ENCODE measurements around the gene LY9.

LY9 gene

GRCh38 chr1:160789051-160789701 lies 6.8 kb upstream of the LY9 start:
- no peaks in the 10 kb centered on the region for H4K20me1 ChIP-seq (ENCODE audit: insufficient read depth, low read length, poor library complexity, severe bottlenecking)
- no peaks in the 10 kb centered on the region for H3K9me3 ChIP-seq (ENCODE audit: insufficient read depth, low read depth, low read length)
- no peaks in the 10 kb centered on the region for H3K79me2 ChIP-seq (ENCODE audit: insufficient read depth, low read length)
- H2AFZ ChIP-seq (ENCODE audit: low read length) = no peak overlapping the region
- no peaks in the 10 kb centered on the region for H3K27me3 ChIP-seq (ENCODE audit: insufficient read depth, low read length, poor library complexity, severe bottlenecking)
- no peak for TF ChIP-seq EZH2phosphoT487 (IDR thresholded peaks at IDR 0.05; ENCODE audit: borderline replicate concordance)
- TF ChIP-seq CTCF (conservative IDR thresholded peaks at IDR 0.05; ENCODE audit: low read length) = no peak
- H3F3A ChIP-seq (ENCODE audit: low read depth) = no peaks in the 10 kb centered on the region
- H3K9ac ChIP-seq (ENCODE audit: low read depth, low read length, poor library complexity, severe bottlenecking) = no peak overlapping the region
- no peak overlapping the region for H3K4me2 ChIP-seq (ENCODE audit: low read depth, low read length, poor library complexity, severe bottlenecking)
- H3K9me2 ChIP-seq (replicated peaks; ENCODE audit: low read depth, low read length) = no peaks in the 10 kb centered on the region
- no peak overlapping the region for H3K4me3 ChIP-seq (ENCODE audit: low read length, poor library complexity, severe bottlenecking)
- peaks cover 4% of the 10 kb centered on the region for H3K4me1 ChIP-seq (ENCODE audit: insufficient read depth, low read length, poor library complexity, severe bottlenecking)
- no peaks in the 10 kb centered on the region for H3K36me3 ChIP-seq (ENCODE audit: insufficient read depth, low read length)

- Histone ChIP-seq H3K4me3 (ENCODE audit: low read length, poor library complexity, severe bottlenecking) (no peak overlapping the region), H4K20me1 (ENCODE audit: insufficient read depth, low read length, poor library complexity, severe bottlenecking) (no peaks in the 10 kb centered on the region), H2AFZ (ENCODE audit: low read length) (no peak overlapping the region), H3K9ac (ENCODE audit: low read depth, low read length, poor library complexity, severe bottlenecking) (no peak overlapping the region), H3K36me3 (ENCODE audit: insufficient read depth, low read length) (no peaks in the 10 kb centered on the region), H3F3A (ENCODE audit: low read depth) (no peaks in the 10 kb centered on the region), H3K4me2 (ENCODE audit: low read depth, low read length, poor library complexity, severe bottlenecking) (no peak overlapping the region), H3K27me3 (ENCODE audit: insufficient read depth, low read length, poor library complexity, severe bottlenecking) (no peaks in the 10 kb centered on the region), H3K79me2 (ENCODE audit: insufficient read depth, low read length) (no peaks in the 10 kb centered on the region), H3K9me2 (replicated peaks; ENCODE audit: low read depth, low read length) (no peaks in the 10 kb centered on the region), H3K4me1 (ENCODE audit: insufficient read depth, low read length, poor library complexity, severe bottlenecking) (peaks cover 4% of the 10 kb centered on the region), H3K9me3 (ENCODE audit: insufficient read depth, low read depth, low read length) (no peaks in the 10 kb centered on the region)
- TF ChIP-seq EZH2phosphoT487 (IDR thresholded peaks at IDR 0.05; ENCODE audit: borderline replicate concordance) (no peak), CTCF (conservative IDR thresholded peaks at IDR 0.05; ENCODE audit: low read length) (no peak)
These were observed 6.0 kb upstream of the LY9 start for GRCh38 chr1:160789702-160790611.

- TF ChIP-seq EZH2phosphoT487 (IDR thresholded peaks at IDR 0.05; ENCODE audit: borderline replicate concordance) = no peak
- TF ChIP-seq CTCF (conservative IDR thresholded peaks at IDR 0.05; ENCODE audit: low read length) = no peak
- Histone ChIP-seq H3F3A (ENCODE audit: low read depth) (no peaks in the 10 kb centered on the region), H4K20me1 (ENCODE audit: insufficient read depth, low read length, poor library complexity, severe bottlenecking) (no peaks in the 10 kb centered on the region), H3K9me3 (ENCODE audit: insufficient read depth, low read depth, low read length) (no peaks in the 10 kb centered on the region), H3K4me3 (ENCODE audit: low read length, poor library complexity, severe bottlenecking) (no peak overlapping the region), H3K27me3 (ENCODE audit: insufficient read depth, low read length, poor library complexity, severe bottlenecking) (no peaks in the 10 kb centered on the region), H3K36me3 (ENCODE audit: insufficient read depth, low read length) (no peaks in the 10 kb centered on the region), H3K4me2 (ENCODE audit: low read depth, low read length, poor library complexity, severe bottlenecking) (no peak overlapping the region), H3K9ac (ENCODE audit: low read depth, low read length, poor library complexity, severe bottlenecking) (no peak overlapping the region), H3K79me2 (ENCODE audit: insufficient read depth, low read length) (no peaks in the 10 kb centered on the region), H2AFZ (ENCODE audit: low read length) (no peak overlapping the region), H3K4me1 (ENCODE audit: insufficient read depth, low read length, poor library complexity, severe bottlenecking) (peaks cover 17% of the 10 kb centered on the region), H3K9me2 (replicated peaks; ENCODE audit: low read depth, low read length) (no peaks in the 10 kb centered on the region)
These were observed 1.6 kb upstream of the LY9 start for GRCh38 chr1:160794376-160794775.

All from Loucy (cell line).